OCI-LY7 (cell line): ENCODE data around the gene TUBGCP6. TPM values are rescaled to one million over a fixed set of nuclear protein-coding genes. Genes with fewer than 3 reads are reported as not detected.

Source experiments
- BruUV-seq: library from RNA; stranded (reverse); fragments of 400-500 nt; replicated peaks from 2 replicates; lab custom pipeline; 2021; lab: Mats Ljungman, UMichigan
- CTCF ChIA-PET: fragments of 300-600 bp; sonication (Branson Sonifier 250); formaldehyde crosslinking; loops from one replicate; lab custom pipeline; 2022; ENCODE audit warnings: antibody characterized with exemption; ENCODE audit not compliant: unreplicated experiment; lab: Charles Lee
- POLR2A ChIA-PET: fragments of 300-600 bp; sonication (Branson Sonifier 250); formaldehyde crosslinking; loops from one replicate; lab custom pipeline; 2022; ENCODE audit warnings: antibody characterized with exemption; lab: Charles Lee
- DNase-seq: peaks from one replicate; pipeline ENCODE4 v3.0.0-alpha.2; 2015; ENCODE audit warnings: low spot score
- H2AFZ ChIP-seq: fragments of 200-600 bp; sonication (generic), shearing (Covaris generic); 2 replicates; pipeline ENCODE4 v1.6.1; 2014; ENCODE audit warnings: mild to moderate bottlenecking, antibody characterized with exemption, low read length, moderate library complexity
- H3K27ac ChIP-seq: fragments of 200-600 bp; sonication (generic); 2 replicates; pipeline ENCODE4 v1.5.1; 2014; ENCODE audit warnings: mixed run types, low read depth, mild to moderate bottlenecking, moderate library complexity, low read length, inconsistent platforms; ENCODE audit not compliant: poor library complexity, severe bottlenecking
- H3K36me3 ChIP-seq: fragments of 200-600 bp; sonication (generic); 2 replicates; pipeline ENCODE4 v1.6.1; 2014; ENCODE audit warnings: mild to moderate bottlenecking, antibody characterized with exemption, low read length, moderate library complexity, mixed read lengths; ENCODE audit not compliant: insufficient read depth
- H3K4me1 ChIP-seq: fragments of 200-600 bp; sonication (generic); 2 replicates; pipeline ENCODE4 v1.5.1; 2014; ENCODE audit warnings: mild to moderate bottlenecking, low read length; ENCODE audit not compliant: insufficient read depth, poor library complexity, severe bottlenecking
- H3K4me2 ChIP-seq: fragments of 200-600 bp; sonication (generic); 2 replicates; pipeline ENCODE4 v1.6.1; 2014; ENCODE audit warnings: mild to moderate bottlenecking, low read length
- H3K4me3 ChIP-seq: fragments of 200-600 bp; sonication (generic); 2 replicates; pipeline ENCODE4 v1.5.1; 2014; ENCODE audit warnings: mild to moderate bottlenecking, low read depth, low read length; ENCODE audit not compliant: poor library complexity, severe bottlenecking
- H3K79me2 ChIP-seq: fragments of 200-600 bp; sonication (generic); 2 replicates; pipeline ENCODE4 v1.6.1; 2016; ENCODE audit warnings: low read depth, mild to moderate bottlenecking, low read length, moderate library complexity, mixed read lengths; ENCODE audit not compliant: insufficient read depth
- H3K9me2 ChIP-seq: fragments of 200-600 bp; sonication (generic); 2 replicates; pipeline ENCODE4 v1.6.1; 2016; ENCODE audit warnings: mild to moderate bottlenecking, low read length, mixed read lengths; ENCODE audit not compliant: insufficient read depth
- H3K9me3 ChIP-seq: fragments of 200-600 bp; sonication (generic); 2 replicates; pipeline ENCODE4 v1.6.1; 2014; ENCODE audit warnings: mild to moderate bottlenecking, mixed run types, low read length, mixed read lengths
- H4K20me1 ChIP-seq: fragments of 200-600 bp; sonication (generic); 2 replicates; pipeline ENCODE4 v1.6.1; 2014; ENCODE audit warnings: mild to moderate bottlenecking, antibody characterized with exemption, low read length, moderate library complexity, mixed read lengths; ENCODE audit not compliant: insufficient read depth
- EZH2phosphoT487 ChIP-seq: fragments of 200-600 bp; sonication (generic); IDR thresholded peaks from 2 replicates; pipeline ENCODE4 v1.6.1; 2018; ENCODE audit warnings: low read depth, borderline replicate concordance, mild to moderate bottlenecking, mixed run types, antibody characterized with exemption, low read length, moderate library complexity, mixed read lengths
- intact Hi-C: fragments of 100-400 bp; cut with micrococcal nuclease; formaldehyde crosslinking; loops from one replicate; pipeline ENCODE4 v1.10.0; 2022; ENCODE audit not compliant: unreplicated experiment
- total RNA-seq, 2 experiments: library from RNA; depleted of rRNA in 1 of 2; stranded (reverse); fragments of >200 nt in 1 of 2; shearing (Covaris generic) in 1 of 2; gene quantifications; 2 replicates each; pipeline ENCODE4 v1.2.3, GENCODE V29; 2014 to 2022
- TF ChIP-seq, protein P1 (sequence below): fragments of 200-600 bp; sonication (generic); conservative IDR thresholded peaks from 2 replicates; pipeline ENCODE4 v1.5.1; 2014; ENCODE audit warnings: mild to moderate bottlenecking, antibody characterized with exemption, low read length, moderate library complexity, mixed read lengths

The TUBGCP6 gene
- total RNA-seq, 2 experiments from 2014 or later: 57.7 to 63.2 TPM

DNA sequence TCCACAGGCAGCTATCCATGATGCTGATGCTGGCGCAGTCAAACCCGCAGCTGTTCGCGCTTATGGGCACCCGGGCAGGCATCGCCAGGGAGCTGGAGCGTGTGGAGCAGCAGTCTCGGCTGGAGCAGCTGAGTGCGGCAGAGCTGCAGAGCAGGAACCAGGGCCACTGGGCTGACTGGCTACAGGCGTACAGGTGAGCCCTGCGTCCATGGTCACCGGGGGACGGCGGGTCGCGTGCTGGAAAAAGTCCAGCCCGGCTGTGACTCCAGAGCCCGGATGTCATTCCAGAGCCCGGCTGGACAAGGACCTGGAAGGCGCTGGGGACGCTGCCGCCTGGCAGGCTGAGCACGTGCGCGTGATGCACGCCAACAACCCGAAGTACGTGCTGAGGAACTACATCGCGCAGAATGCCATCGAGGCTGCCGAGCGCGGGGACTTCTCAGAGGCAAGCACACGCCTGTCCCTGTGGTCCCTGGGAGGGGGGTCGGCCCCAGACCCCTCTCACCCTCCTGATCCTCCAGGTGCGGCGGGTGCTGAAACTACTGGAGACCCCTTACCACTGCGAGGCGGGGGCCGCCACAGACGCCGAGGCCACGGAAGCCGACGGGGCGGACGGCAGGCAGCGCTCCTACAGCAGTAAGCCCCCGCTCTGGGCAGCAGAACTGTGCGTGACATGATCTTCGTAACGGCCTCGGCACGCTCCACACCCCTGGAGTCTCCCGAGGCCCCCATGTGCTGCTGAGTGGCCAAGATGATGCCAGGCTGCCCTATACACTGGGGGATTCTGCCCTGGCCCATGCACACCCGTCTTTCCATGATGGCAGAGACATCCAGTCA is 27.9 kb downstream of the TUBGCP6 start:
- Histone ChIP-seq H3K79me2 (no peaks in the 10 kb centered on the region), H3K4me1 (no peaks in the 10 kb centered on the region), H3K4me2 (no peak overlapping the region), H3K9me3 (no peaks in the 10 kb centered on the region), H2AFZ (no peak overlapping the region), H3K27ac (no peak overlapping the region), H4K20me1 (no peaks in the 10 kb centered on the region), H3K4me3 (no peak overlapping the region), H3K36me3 (peaks cover 98% of the 10 kb centered on the region), H3K9me2 (no peaks in the 10 kb centered on the region)
- no peak for DNase-seq
- BruUV-seq: no TSS peak
- TF ChIP-seq, protein P1, sequence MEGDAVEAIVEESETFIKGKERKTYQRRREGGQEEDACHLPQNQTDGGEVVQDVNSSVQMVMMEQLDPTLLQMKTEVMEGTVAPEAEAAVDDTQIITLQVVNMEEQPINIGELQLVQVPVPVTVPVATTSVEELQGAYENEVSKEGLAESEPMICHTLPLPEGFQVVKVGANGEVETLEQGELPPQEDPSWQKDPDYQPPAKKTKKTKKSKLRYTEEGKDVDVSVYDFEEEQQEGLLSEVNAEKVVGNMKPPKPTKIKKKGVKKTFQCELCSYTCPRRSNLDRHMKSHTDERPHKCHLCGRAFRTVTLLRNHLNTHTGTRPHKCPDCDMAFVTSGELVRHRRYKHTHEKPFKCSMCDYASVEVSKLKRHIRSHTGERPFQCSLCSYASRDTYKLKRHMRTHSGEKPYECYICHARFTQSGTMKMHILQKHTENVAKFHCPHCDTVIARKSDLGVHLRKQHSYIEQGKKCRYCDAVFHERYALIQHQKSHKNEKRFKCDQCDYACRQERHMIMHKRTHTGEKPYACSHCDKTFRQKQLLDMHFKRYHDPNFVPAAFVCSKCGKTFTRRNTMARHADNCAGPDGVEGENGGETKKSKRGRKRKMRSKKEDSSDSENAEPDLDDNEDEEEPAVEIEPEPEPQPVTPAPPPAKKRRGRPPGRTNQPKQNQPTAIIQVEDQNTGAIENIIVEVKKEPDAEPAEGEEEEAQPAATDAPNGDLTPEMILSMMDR: no peak
- no peak for TF ChIP-seq EZH2phosphoT487
- CTCF ChIA-PET: no interaction called here
- POLR2A ChIA-PET: no interaction called here
- intact Hi-C loops: no loop called here

DNA sequence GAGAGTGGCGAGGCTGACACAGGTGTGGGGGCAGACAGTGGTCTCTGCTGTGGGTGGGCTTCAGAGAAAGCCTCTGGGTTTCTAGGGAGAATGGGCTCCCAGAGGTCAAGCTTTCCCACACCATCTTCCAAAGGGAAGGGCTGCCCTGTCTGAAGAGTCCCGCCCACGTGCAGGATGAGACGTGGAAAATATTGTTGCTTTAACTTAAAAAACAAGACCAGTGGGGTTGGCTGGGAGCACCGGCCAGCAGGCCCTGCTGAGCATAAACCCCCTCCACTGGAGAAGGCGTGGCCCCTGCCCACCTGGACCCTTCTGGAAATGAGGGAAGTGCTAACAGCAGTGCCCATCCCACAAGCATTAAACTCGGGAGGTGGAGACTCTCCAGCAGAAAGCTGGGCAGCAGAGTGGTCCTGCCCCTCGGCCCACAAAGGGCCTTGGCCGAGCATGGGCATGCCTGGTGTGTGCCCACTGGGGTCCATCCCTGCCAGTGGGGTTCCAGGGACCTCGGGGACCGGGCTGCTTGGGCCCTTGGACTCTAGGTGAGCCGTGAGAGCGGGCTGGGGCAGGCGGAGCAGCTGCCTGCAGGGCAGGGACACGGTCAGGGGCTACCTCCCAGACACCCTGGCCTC is 28.7 kb downstream of the TUBGCP6 start:
- no peaks in the 10 kb centered on the region for H4K20me1 ChIP-seq
- H3K36me3 ChIP-seq: peaks cover 96% of the 10 kb centered on the region
- POLR2A ChIA-PET: no interaction called here
- DNase-seq: no peak
- no peaks in the 10 kb centered on the region for H3K9me2 ChIP-seq
- BruUV-seq: no TSS peak
- TF ChIP-seq, protein P1: no peak
- no peak for TF ChIP-seq EZH2phosphoT487
- no peaks in the 10 kb centered on the region for H3K9me3 ChIP-seq
- no peak overlapping the region for H3K4me2 ChIP-seq
- no peaks in the 10 kb centered on the region for H3K4me1 ChIP-seq
- H3K79me2 ChIP-seq: no peaks in the 10 kb centered on the region
- H3K27ac ChIP-seq: no peak overlapping the region
- intact Hi-C loops: no loop called here
- no peak overlapping the region for H3K4me3 ChIP-seq
- CTCF ChIA-PET: no interaction called here
- no peak overlapping the region for H2AFZ ChIP-seq
